K562 (cell line): Measurements from ENCODE around the gene PPOX. TPM values are rescaled to one million over a fixed set of nuclear protein-coding genes. Genes with fewer than 3 reads are reported as not detected.

Experiments used
- ARID4B ChIP-seq: sonication (generic); formaldehyde crosslinking; IDR thresholded peaks from 2 replicates; pipeline ENCODE4 v1.8.0; 2022; ENCODE audit warnings: mild to moderate bottlenecking, missing genetic modification reagents
- ATF6 ChIP-seq: sonication (generic); formaldehyde crosslinking; IDR thresholded peaks from 2 replicates; pipeline ENCODE4 v1.4.0; 2020; ENCODE audit warnings: mild to moderate bottlenecking, missing genetic modification reagents
- CEBPG ChIP-seq, 3 experiments: fragments of 200-800 bp in 1 of 3; sonication (Bioruptor generic) in 1 of 3; sonication (generic) in 1 of 3; formaldehyde crosslinking in 1 of 3; IDR thresholded peaks in 2 of 3; conservative IDR thresholded peaks in 1 of 3; 2 replicates each; pipeline versions ENCODE4 v1.6.1 to v1.8.0; 2016 to 2022; ENCODE audit warnings: missing compliant biosample characterization in 2 of 3, missing genetic modification characterization in 2 of 3, mild to moderate bottlenecking in 1 of 3, missing genetic modification reagents in 1 of 3
- CXXC5 ChIP-seq: fragments of 250-450 bp; sonication (Bioruptor Pico); IDR thresholded peaks from 2 replicates; pipeline ENCODE4 v1.8.0; 2022; ENCODE audit warnings: inconsistent platforms, mild to moderate bottlenecking, moderate library complexity
- ELF1 ChIP-seq: fragments of 200-800 bp; sonication (Bioruptor generic); IDR thresholded peaks from 2 replicates; pipeline ENCODE4 v1.6.1; 2016; ENCODE audit warnings: missing genetic modification characterization, missing compliant biosample characterization
- FOS ChIP-seq: IDR thresholded peaks from 3 replicates; pipeline ENCODE4 v1.6.1; 2011; ENCODE audit not compliant: insufficient read length; ENCODE audit errors: extremely low read depth
- HMG20A ChIP-seq: fragments of 450-650 bp; formaldehyde crosslinking; conservative IDR thresholded peaks from 2 replicates; pipeline ENCODE4 v1.4.0; 2020; ENCODE audit warnings: mild to moderate bottlenecking, mixed read lengths
- HNRNPL ChIP-seq: fragments of 200-400 bp; formaldehyde crosslinking; IDR thresholded peaks from 2 replicates; pipeline ENCODE4 v1.6.1; 2017; ENCODE audit warnings: low read depth, mild to moderate bottlenecking, low read length
- IFI16 ChIP-seq: fragments of 250-450 bp; sonication (Bioruptor Pico); IDR thresholded peaks from 2 replicates; pipeline ENCODE4 v2.1.2; 2022; ENCODE audit warnings: mild to moderate bottlenecking, inconsistent platforms
- MAZ ChIP-seq, 2 experiments: fragments of 450-650 bp in 1 of 2; sonication (generic) in 1 of 2; formaldehyde crosslinking; IDR thresholded peaks in 1 of 2; conservative IDR thresholded peaks in 1 of 2; 2 replicates each; pipeline versions ENCODE4 v1.4.0 to v1.5.0; 2020; ENCODE audit warnings: mild to moderate bottlenecking in 1 of 2, missing genetic modification reagents in 1 of 2
- MYBL2 ChIP-seq, 2 experiments: fragments of 450-650 bp in 1 of 2; sonication (generic) in 1 of 2; formaldehyde crosslinking in 1 of 2; IDR thresholded peaks; 2 replicates each; pipeline versions ENCODE4 v1.6.1 to v1.8.1; 2017 to 2022; ENCODE audit warnings: borderline replicate concordance in 1 of 2, inconsistent platforms in 1 of 2, low read depth in 1 of 2, mild to moderate bottlenecking in 1 of 2, missing genetic modification reagents in 1 of 2, moderate library complexity in 1 of 2
- MYC ChIP-seq, 2 experiments: fragments of 250-450 bp in 1 of 2; sonication (Bioruptor Pico) in 1 of 2; IDR thresholded peaks; 2 replicates each; pipeline versions ENCODE4 v1.5.1 to v1.6.1; 2012 to 2021; ENCODE audit warnings: low read depth in 2 of 2, borderline replicate concordance in 1 of 2, improper control_type of control experiment in 1 of 2, low read length in 1 of 2, mild to moderate bottlenecking in 1 of 2, moderate library complexity in 1 of 2
- PPARD ChIP-seq: fragments of 250-450 bp; sonication (Bioruptor Pico); IDR thresholded peaks from 2 replicates; pipeline ENCODE4 v1.8.0; 2022; ENCODE audit warnings: inconsistent platforms, mild to moderate bottlenecking, moderate library complexity
- SPI1 ChIP-seq: IDR thresholded peaks from 2 replicates; pipeline ENCODE4 v1.6.1; 2011; ENCODE audit warnings: low read depth, low read length, control low read depth, borderline replicate concordance
- TGIF2 ChIP-seq: sonication (generic); formaldehyde crosslinking; IDR thresholded peaks from 2 replicates; pipeline ENCODE4 v1.8.1; 2022; ENCODE audit warnings: mild to moderate bottlenecking, missing genetic modification reagents, moderate library complexity
- THRB ChIP-seq: fragments of 450-650 bp; formaldehyde crosslinking; conservative IDR thresholded peaks from 2 replicates; pipeline ENCODE4 v1.4.0; 2022; ENCODE audit warnings: mild to moderate bottlenecking, missing genetic modification characterization
- ZNF263 ChIP-seq: sonication (generic); formaldehyde crosslinking; IDR thresholded peaks from 2 replicates; pipeline ENCODE4 v1.8.0; 2022; ENCODE audit warnings: mild to moderate bottlenecking, missing genetic modification reagents, borderline replicate concordance
- polyA plus RNA-seq, 8 experiments: library from polyadenylated mRNA; depleted of rRNA in 4 of 8; stranded (reverse) in 5 of 8; unstranded in 3 of 8; fragments of >200 nt; fragmentation: Nextera tagmentation in 2 of 8; fragmentation: Illumina TruSeq in 1 of 8; extraction: Ambion mirVana in 2 of 8; extraction: Trizol in 1 of 8; gene quantifications; 2 replicates each; pipeline versions ENCODE4 v1.2.1 to v1.2.3, GENCODE V29; 2011 to 2014; ENCODE audit warnings: inconsistent platforms in 1 of 8, missing spikeins in 1 of 8
- total RNA-seq, 7 experiments: library from RNA; depleted of rRNA in 6 of 7; stranded (reverse); fragments of >200 nt in 6 of 7; fragmentation: Illumina TruSeq in 2 of 7; extraction: Trizol in 2 of 7; gene quantifications; 2 replicates each; pipeline versions ENCODE4 v1.2.1 to v1.2.3, GENCODE V29; 2011 to 2021; ENCODE audit warnings: low replicate concordance in 1 of 7

PPOX gene
- total and polyA plus RNA-seq, 9 of the 15 experiments (the other 6 are each of a cell fraction or from before 2014, with no cell fraction given): 17.0 to 57.1 (median 38.9) TPM

- TF ChIP-seq HNRNPL: no peak
- TF ChIP-seq ZNF263: peak; percentile 43; the same call in 1 of the 2 replicates
- TF ChIP-seq TGIF2: no peak
- TF ChIP-seq ATF6 (CRISPR knock-in tag): 0 out of 2 replicates have a peak, but pooled peaks have one; percentile 72
- no peak for TF ChIP-seq IFI16 (CRISPR knock-in tag)
- no peak for TF ChIP-seq CEBPG (CRISPR knock-in tag; IDR thresholded peaks at IDR 0.05)
- TF ChIP-seq CEBPG (tag; conservative IDR thresholded peaks at IDR 0.05 in 1 of 2, IDR thresholded peaks at IDR 0.05 in 1 of 2): no peak
- TF ChIP-seq CXXC5: peak; percentile 69
- TF ChIP-seq PPARD: no peak
- TF ChIP-seq HMG20A (CRISPR knock-in tag): no peak
- 0 out of 2 replicates have a peak, but pooled peaks have one; percentile 34 for TF ChIP-seq THRB (CRISPR knock-in tag)
- TF ChIP-seq ARID4B (CRISPR knock-in tag): peak; percentile 83
- no peak for TF ChIP-seq MYBL2 (IDR thresholded peaks at IDR 0.05; ENCODE audit: low read depth)
- TF ChIP-seq MYBL2 (CRISPR knock-in tag; IDR thresholded peaks at IDR 0.05; ENCODE audit: borderline replicate concordance): no peak
- TF ChIP-seq SPI1: no peak
- TF ChIP-seq MAZ (CRISPR knock-in tag; conservative IDR thresholded peaks at IDR 0.05 in 1 of 2, IDR thresholded peaks at IDR 0.05 in 1 of 2): peak; percentile 83 to 94; a peak in 3 of 4 replicates
- peak; percentile 98 for TF ChIP-seq MYC (IDR thresholded peaks at IDR 0.05; ENCODE audit: low read depth, low read length)
- TF ChIP-seq MYC (CRISPR knock-in tag; IDR thresholded peaks at IDR 0.05; ENCODE audit: borderline replicate concordance, low read depth): peak; percentile 79
- TF ChIP-seq ELF1 (tag): no peak
- no peak for TF ChIP-seq FOS
These were observed 11.1 kb downstream of the PPOX start, which contains the start of gene B4GALT3 (continued) for GRCh38 chr1:161177112-161177935.
